Measurements from ENCODE around the gene TSHR. TPM values are rescaled to one million over a fixed set of nuclear protein-coding genes. Genes with fewer than 3 reads are reported as not detected.

Gene TSHR
- total RNA-seq, 1 experiment from 2014 or later, result not detected

DNA sequence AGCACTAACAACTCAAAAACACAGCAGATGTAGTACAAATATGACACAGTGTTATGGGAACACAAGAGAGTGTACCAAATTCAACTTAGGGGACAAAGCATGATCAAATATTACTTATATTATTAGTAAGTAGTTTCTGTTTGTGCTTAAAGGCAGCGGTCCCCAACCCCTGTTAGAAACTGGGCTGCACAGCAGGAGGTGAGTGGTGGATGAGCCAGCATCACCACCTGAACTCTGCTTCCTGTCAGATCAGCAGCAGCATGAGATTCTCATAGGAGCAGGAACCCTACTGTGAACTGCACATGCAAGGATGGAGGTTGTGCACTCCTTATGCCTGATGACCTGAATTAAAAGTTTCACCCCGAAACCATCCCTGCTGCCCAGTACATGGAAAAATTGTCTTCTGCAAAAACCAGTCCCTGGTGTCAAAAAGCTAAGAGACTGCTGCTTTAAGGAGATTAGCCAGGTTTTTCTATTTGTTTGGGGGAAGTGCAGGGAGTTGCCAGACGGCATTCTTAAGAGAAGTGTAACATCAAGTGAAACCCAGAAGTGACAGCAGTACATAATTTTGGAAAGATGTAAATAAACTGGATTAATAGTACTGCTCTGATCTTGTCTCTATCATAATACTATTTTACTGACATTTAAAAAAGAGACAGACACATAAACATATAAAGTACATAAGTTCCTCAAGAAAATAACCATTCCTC is 238.7 kb downstream of the TSHR start:
- no peaks in the 10 kb centered on the region for H3K4me1 ChIP-seq (ENCODE audit: control insufficient read depth in 1 of 2, insufficient read depth in 2 of 2, low read length in 2 of 2)
- no peak for ATAC-seq
- no peak overlapping the region for H3K27ac ChIP-seq (ENCODE audit: low read depth, low read length)
- H2AFZ ChIP-seq (ENCODE audit: low read depth, low read length, poor library complexity, severe bottlenecking), result no peak overlapping the region
- ChIA-PET CTCF (no interaction called here), POLR2A (no interaction called here), RAD21 (ENCODE audit: low non-redundant PET in 1 of 2, low total read pairs in 2 of 2, uncharacterized antibody in 2 of 2, unreplicated experiment in 2 of 2) (no interaction called here)
- no peak overlapping the region for H3K9ac ChIP-seq (ENCODE audit: low read length)
- no TSS peak for BruUV-seq (replicated peaks)
- no peak for TF ChIP-seq ELF1 (IDR thresholded peaks at IDR 0.05; ENCODE audit: borderline replicate concordance, low read depth)
- no peak for TF ChIP-seq POLR2A (IDR thresholded peaks at IDR 0.05; ENCODE audit: borderline replicate concordance, extremely low read depth, insufficient read depth, insufficient read length)
- TF ChIP-seq, protein P1, sequence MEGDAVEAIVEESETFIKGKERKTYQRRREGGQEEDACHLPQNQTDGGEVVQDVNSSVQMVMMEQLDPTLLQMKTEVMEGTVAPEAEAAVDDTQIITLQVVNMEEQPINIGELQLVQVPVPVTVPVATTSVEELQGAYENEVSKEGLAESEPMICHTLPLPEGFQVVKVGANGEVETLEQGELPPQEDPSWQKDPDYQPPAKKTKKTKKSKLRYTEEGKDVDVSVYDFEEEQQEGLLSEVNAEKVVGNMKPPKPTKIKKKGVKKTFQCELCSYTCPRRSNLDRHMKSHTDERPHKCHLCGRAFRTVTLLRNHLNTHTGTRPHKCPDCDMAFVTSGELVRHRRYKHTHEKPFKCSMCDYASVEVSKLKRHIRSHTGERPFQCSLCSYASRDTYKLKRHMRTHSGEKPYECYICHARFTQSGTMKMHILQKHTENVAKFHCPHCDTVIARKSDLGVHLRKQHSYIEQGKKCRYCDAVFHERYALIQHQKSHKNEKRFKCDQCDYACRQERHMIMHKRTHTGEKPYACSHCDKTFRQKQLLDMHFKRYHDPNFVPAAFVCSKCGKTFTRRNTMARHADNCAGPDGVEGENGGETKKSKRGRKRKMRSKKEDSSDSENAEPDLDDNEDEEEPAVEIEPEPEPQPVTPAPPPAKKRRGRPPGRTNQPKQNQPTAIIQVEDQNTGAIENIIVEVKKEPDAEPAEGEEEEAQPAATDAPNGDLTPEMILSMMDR (IDR thresholded peaks at IDR 0.05 in 2 of 3, conservative IDR thresholded peaks at IDR 0.05 in 1 of 3; ENCODE audit: borderline replicate concordance in 1 of 3, insufficient read depth in 1 of 3, low read depth in 2 of 3, low read length in 2 of 3), result no peak
- TF ChIP-seq SRF (IDR thresholded peaks at IDR 0.05; ENCODE audit: low read depth), result no peak
- no peak for TF ChIP-seq TCF7L2 (IDR thresholded peaks at IDR 0.05; ENCODE audit: borderline replicate concordance, extremely low read depth, insufficient read depth, insufficient read length)
- no peak for TF ChIP-seq ZNF274 (IDR thresholded peaks at IDR 0.05; ENCODE audit: low read depth, low read length)
- no peak for TF ChIP-seq EZH2 (IDR thresholded peaks at IDR 0.05)
- TF ChIP-seq, protein P2, sequence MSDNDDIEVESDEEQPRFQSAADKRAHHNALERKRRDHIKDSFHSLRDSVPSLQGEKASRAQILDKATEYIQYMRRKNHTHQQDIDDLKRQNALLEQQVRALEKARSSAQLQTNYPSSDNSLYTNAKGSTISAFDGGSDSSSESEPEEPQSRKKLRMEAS (IDR thresholded peaks at IDR 0.05), result no peak
- no peak for TF ChIP-seq SP1 (IDR thresholded peaks at IDR 0.05; ENCODE audit: low read depth)
- TF ChIP-seq SIN3A (IDR thresholded peaks at IDR 0.05; ENCODE audit: low read depth), result no peak
- no peak for TF ChIP-seq POLR2AphosphoS5 (IDR thresholded peaks at IDR 0.05; ENCODE audit: low read depth, low read length)
- TF ChIP-seq ZFX (IDR thresholded peaks at IDR 0.05), result no peak
- TF ChIP-seq, protein P3, sequence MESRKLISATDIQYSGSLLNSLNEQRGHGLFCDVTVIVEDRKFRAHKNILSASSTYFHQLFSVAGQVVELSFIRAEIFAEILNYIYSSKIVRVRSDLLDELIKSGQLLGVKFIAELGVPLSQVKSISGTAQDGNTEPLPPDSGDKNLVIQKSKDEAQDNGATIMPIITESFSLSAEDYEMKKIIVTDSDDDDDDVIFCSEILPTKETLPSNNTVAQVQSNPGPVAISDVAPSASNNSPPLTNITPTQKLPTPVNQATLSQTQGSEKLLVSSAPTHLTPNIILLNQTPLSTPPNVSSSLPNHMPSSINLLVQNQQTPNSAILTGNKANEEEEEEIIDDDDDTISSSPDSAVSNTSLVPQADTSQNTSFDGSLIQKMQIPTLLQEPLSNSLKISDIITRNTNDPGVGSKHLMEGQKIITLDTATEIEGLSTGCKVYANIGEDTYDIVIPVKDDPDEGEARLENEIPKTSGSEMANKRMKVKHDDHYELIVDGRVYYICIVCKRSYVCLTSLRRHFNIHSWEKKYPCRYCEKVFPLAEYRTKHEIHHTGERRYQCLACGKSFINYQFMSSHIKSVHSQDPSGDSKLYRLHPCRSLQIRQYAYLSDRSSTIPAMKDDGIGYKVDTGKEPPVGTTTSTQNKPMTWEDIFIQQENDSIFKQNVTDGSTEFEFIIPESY (IDR thresholded peaks at IDR 0.05; ENCODE audit: extremely low read depth, insufficient replicate concordance, low read length), result no peak
- TF ChIP-seq FOSL1 (IDR thresholded peaks at IDR 0.05; ENCODE audit: low read depth), result no peak
- no peak for TF ChIP-seq JUND (IDR thresholded peaks at IDR 0.05)
- no peak for TF ChIP-seq CBX3 (IDR thresholded peaks at IDR 0.05; ENCODE audit: low read depth)
- TF ChIP-seq, protein P4, sequence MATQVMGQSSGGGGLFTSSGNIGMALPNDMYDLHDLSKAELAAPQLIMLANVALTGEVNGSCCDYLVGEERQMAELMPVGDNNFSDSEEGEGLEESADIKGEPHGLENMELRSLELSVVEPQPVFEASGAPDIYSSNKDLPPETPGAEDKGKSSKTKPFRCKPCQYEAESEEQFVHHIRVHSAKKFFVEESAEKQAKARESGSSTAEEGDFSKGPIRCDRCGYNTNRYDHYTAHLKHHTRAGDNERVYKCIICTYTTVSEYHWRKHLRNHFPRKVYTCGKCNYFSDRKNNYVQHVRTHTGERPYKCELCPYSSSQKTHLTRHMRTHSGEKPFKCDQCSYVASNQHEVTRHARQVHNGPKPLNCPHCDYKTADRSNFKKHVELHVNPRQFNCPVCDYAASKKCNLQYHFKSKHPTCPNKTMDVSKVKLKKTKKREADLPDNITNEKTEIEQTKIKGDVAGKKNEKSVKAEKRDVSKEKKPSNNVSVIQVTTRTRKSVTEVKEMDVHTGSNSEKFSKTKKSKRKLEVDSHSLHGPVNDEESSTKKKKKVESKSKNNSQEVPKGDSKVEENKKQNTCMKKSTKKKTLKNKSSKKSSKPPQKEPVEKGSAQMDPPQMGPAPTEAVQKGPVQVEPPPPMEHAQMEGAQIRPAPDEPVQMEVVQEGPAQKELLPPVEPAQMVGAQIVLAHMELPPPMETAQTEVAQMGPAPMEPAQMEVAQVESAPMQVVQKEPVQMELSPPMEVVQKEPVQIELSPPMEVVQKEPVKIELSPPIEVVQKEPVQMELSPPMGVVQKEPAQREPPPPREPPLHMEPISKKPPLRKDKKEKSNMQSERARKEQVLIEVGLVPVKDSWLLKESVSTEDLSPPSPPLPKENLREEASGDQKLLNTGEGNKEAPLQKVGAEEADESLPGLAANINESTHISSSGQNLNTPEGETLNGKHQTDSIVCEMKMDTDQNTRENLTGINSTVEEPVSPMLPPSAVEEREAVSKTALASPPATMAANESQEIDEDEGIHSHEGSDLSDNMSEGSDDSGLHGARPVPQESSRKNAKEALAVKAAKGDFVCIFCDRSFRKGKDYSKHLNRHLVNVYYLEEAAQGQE (IDR thresholded peaks at IDR 0.05; ENCODE audit: low read depth), result no peak
- TF ChIP-seq YY1 (IDR thresholded peaks at IDR 0.05; ENCODE audit: extremely low read depth, insufficient replicate concordance, low read depth, low read length), result no peak
- no peak for TF ChIP-seq EGR1 (IDR thresholded peaks at IDR 0.05; ENCODE audit: low read depth)
- H3K9me3 ChIP-seq (ENCODE audit: control insufficient read depth in 1 of 2, insufficient read depth in 1 of 2, low read depth in 1 of 2, low read length in 2 of 2), result no peaks in the 10 kb centered on the region
- no peak overlapping the region for H3K4me3 ChIP-seq (replicated peaks in 1 of 2; ENCODE audit: low read depth in 1 of 2, low read length in 2 of 2)
- H4K20me1 ChIP-seq (ENCODE audit: insufficient read depth), result peaks cover 3% of the 10 kb centered on the region; the same call in 1 of the 2 replicates
- intact Hi-C loops (cut with micrococcal nuclease), result no loop called here
- no peaks in the 10 kb centered on the region for H3K27me3 ChIP-seq (ENCODE audit: insufficient read depth, low read length)
- H3K9me2 ChIP-seq (ENCODE audit: insufficient read depth), result no peaks in the 10 kb centered on the region
- H3K4me2 ChIP-seq (ENCODE audit: low read length), result no peak overlapping the region
- peaks cover 22 to 46% of the 10 kb centered on the region in 2 experiments for H3K36me3 ChIP-seq (ENCODE audit: control insufficient read depth in 1 of 2, insufficient read depth in 2 of 2, low read length in 2 of 2)
- H3K79me2 ChIP-seq (ENCODE audit: insufficient read depth, low read length), result peaks cover 41% of the 10 kb centered on the region
- no peak for DNase-seq (ENCODE audit: low read depth, low spot score)

Data from HCT116 (cell line).